Chondrocyte (in vitro differentiated cells): ENCODE data around the gene BLM. TPM values are rescaled to one million over a fixed set of nuclear protein-coding genes. Genes with fewer than 3 reads are reported as not detected.

ENCODE experiments used
- DNase-seq: peaks from one replicate; pipeline ENCODE4 v3.0.0; 2021; ENCODE audit warnings: mixed read lengths, low spot score
- H3K27ac Mint-ChIP-seq: one replicate; pipeline ENCODE4 v1.8.0; 2021; ENCODE audit warnings: mild to moderate bottlenecking, moderate library complexity, mixed read lengths; ENCODE audit not compliant: unreplicated experiment
- H3K27me3 Mint-ChIP-seq: 2 replicates; pipeline ENCODE4 v1.8.0; 2021; ENCODE audit warnings: low read depth, mixed read lengths
- H3K36me3 Mint-ChIP-seq: 2 replicates; pipeline ENCODE4 v1.8.0; 2021; ENCODE audit warnings: low read depth, mixed read lengths
- H3K4me1 Mint-ChIP-seq: 2 replicates; pipeline ENCODE4 v1.8.0; 2021; ENCODE audit warnings: low read depth, mild to moderate bottlenecking, mixed read lengths
- H3K4me3 Mint-ChIP-seq: one replicate; pipeline ENCODE4 v1.8.0; 2021; ENCODE audit warnings: mild to moderate bottlenecking, moderate library complexity, mixed read lengths; ENCODE audit not compliant: unreplicated experiment
- H3K9me3 Mint-ChIP-seq: 2 replicates; pipeline ENCODE4 v1.8.0; 2021; ENCODE audit warnings: low read depth, mixed read lengths
- total RNA-seq: library from RNA; stranded (reverse); gene quantifications from 3 replicates; pipeline ENCODE4 v1.2.1, GENCODE V29; 2021
- TF ChIP-seq, protein P1 (sequence below): fragments of 200-600 bp; sonication (generic); IDR thresholded peaks from 2 replicates; pipeline ENCODE4 v1.5.0; 2021; ENCODE audit warnings: antibody characterized with exemption, mild to moderate bottlenecking, moderate library complexity

Gene BLM
- total RNA-seq, 1 donor from 2014 or later: 3.5 TPM

DNA sequence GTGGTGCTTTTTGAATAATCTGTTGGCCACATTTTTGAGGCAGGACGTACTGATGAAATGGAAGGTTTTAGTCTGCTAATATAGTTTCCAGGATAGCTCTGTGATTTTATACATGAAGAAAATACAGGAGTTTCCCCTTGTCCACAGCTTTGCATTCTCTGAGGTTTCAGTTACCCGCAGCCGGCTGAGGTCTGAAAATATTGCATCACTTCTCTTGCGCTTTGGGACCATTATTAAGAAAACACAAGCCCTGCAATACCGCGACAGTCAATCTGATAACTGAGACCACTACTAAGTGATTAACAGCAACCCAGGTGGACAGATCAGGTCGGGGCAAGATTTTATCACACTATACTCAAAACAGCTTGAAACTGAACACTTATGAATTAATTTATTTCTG, 33.0 kb downstream of the BLM start:
- no peak overlapping the region for H3K27ac Mint-ChIP-seq
- no peaks in the 10 kb centered on the region for H3K4me1 Mint-ChIP-seq
- H3K9me3 Mint-ChIP-seq: no peaks in the 10 kb centered on the region
- no peaks in the 10 kb centered on the region for H3K36me3 Mint-ChIP-seq
- TF ChIP-seq, protein P1, sequence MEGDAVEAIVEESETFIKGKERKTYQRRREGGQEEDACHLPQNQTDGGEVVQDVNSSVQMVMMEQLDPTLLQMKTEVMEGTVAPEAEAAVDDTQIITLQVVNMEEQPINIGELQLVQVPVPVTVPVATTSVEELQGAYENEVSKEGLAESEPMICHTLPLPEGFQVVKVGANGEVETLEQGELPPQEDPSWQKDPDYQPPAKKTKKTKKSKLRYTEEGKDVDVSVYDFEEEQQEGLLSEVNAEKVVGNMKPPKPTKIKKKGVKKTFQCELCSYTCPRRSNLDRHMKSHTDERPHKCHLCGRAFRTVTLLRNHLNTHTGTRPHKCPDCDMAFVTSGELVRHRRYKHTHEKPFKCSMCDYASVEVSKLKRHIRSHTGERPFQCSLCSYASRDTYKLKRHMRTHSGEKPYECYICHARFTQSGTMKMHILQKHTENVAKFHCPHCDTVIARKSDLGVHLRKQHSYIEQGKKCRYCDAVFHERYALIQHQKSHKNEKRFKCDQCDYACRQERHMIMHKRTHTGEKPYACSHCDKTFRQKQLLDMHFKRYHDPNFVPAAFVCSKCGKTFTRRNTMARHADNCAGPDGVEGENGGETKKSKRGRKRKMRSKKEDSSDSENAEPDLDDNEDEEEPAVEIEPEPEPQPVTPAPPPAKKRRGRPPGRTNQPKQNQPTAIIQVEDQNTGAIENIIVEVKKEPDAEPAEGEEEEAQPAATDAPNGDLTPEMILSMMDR: no peak
- DNase-seq: no peak
- no peak overlapping the region for H3K4me3 Mint-ChIP-seq
- H3K27me3 Mint-ChIP-seq: no peaks in the 10 kb centered on the region

DNA sequence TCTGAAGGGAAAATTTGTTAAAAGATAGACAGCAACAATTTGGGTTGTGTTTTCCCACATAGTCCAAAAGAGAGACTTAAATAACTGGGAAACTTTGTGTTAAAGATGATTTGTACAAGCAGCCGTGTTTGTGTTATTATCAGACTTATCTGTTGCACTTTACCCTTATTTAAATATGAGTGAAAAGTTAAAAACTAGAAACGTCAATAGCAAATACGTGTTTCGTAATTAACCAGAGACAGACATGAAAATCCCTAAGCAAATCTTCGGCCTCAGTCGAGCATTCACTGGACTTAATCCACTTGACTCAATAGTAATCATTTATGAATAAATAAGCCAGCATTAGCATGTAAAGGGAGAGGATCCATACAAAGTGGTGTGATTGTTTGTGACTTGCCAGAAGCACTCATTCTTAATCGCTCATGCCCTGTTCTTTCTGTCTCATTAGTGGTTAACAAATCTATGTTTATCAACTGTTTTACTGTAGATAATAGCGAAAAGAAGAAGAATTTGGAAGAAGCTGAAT, 34.2 kb downstream of the BLM start:
- TF ChIP-seq, protein P1: no peak
- Mint-ChIP-seq H3K4me1 (no peaks in the 10 kb centered on the region), H3K36me3 (no peaks in the 10 kb centered on the region), H3K27me3 (no peaks in the 10 kb centered on the region), H3K4me3 (no peak overlapping the region), H3K27ac (no peak overlapping the region), H3K9me3 (no peaks in the 10 kb centered on the region)
- DNase-seq: no peak

DNA sequence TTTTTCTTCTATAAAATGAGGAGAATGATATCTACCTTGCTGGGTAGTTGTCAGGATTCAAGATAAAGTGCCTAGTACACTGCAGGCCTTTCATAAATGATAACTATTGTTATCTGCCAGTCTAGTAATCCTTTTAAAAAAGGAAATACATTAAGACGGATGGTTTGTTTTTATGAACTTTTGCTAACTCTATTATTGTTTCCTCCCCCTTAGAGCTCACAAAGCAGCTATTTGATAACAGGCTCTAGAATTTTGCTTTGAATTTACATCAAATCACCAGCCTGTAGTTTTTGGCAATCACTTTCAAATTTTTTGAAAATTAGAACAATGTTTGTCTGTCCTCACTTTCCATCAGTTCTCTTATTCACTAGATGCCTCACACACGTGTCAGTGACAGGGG, 39.8 kb downstream of the BLM start:
- DNase-seq: no peak
- Mint-ChIP-seq H3K4me1 (peaks cover 8% of the 10 kb centered on the region), H3K36me3 (peaks cover 1% of the 10 kb centered on the region), H3K9me3 (no peaks in the 10 kb centered on the region), H3K27me3 (no peaks in the 10 kb centered on the region), H3K4me3 (no peak overlapping the region), H3K27ac (no peak overlapping the region)
- TF ChIP-seq, protein P1: no peak

DNA sequence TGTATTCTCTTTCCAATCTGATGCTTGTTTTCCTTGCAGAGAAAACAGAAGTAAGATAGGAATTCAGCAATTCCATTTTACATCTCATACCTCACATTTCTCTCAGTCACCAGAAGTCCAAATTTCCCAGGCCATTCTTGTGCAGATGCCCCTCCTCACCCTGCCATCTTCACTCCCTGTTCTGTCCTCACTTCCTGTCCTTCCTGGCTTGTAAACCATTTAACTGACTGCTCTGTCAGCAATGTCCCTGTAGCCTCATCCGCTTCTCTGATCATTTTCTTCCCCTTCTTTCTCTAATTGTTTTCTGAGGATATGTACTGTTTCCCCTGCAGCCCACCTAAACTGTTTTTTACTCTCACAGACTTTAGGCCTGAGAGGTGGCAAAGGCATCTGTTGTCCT, 40.3 kb downstream of the BLM start:
- no peak for DNase-seq
- H3K27me3 Mint-ChIP-seq: no peaks in the 10 kb centered on the region
- H3K4me3 Mint-ChIP-seq: no peak overlapping the region
- H3K36me3 Mint-ChIP-seq: peaks cover 1% of the 10 kb centered on the region
- peaks cover 8% of the 10 kb centered on the region for H3K4me1 Mint-ChIP-seq
- H3K27ac Mint-ChIP-seq: no peak overlapping the region
- TF ChIP-seq, protein P1: no peak
- H3K9me3 Mint-ChIP-seq: no peaks in the 10 kb centered on the region

DNA sequence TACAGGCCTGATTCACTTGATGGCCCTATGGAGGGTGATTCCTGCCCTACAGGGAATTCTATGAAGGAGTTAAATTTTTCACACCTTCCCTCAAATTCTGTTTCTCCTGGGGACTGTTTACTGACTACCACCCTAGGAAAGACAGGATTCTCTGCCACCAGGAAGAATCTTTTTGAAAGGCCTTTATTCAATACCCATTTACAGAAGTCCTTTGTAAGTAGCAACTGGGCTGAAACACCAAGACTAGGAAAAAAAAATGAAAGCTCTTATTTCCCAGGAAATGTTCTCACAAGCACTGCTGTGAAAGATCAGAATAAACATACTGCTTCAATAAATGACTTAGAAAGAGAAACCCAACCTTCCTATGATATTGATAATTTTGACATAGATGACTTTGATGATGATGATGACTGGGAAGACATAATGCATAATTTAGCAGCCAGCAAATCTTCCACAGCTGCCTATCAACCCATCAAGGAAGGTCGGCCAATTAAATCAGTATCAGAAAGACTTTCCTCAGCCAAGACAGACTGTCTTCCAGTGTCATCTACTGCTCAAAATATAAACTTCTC, 43.6 kb downstream of the BLM start:
- Mint-ChIP-seq H3K27ac (no peak overlapping the region), H3K27me3 (no peaks in the 10 kb centered on the region), H3K36me3 (peaks cover 1% of the 10 kb centered on the region), H3K9me3 (no peaks in the 10 kb centered on the region), H3K4me1 (peaks cover 8% of the 10 kb centered on the region), H3K4me3 (no peak overlapping the region)
- DNase-seq: no peak
- TF ChIP-seq, protein P1: no peak
